ENCODE results near the gene PUS7L.
"Not testable (repeated sequence)": the region's sequence is repeated elsewhere in the genome, so short reads cannot be mapped to it uniquely, and the experiment has no call there.

PUS7L gene

DNA sequence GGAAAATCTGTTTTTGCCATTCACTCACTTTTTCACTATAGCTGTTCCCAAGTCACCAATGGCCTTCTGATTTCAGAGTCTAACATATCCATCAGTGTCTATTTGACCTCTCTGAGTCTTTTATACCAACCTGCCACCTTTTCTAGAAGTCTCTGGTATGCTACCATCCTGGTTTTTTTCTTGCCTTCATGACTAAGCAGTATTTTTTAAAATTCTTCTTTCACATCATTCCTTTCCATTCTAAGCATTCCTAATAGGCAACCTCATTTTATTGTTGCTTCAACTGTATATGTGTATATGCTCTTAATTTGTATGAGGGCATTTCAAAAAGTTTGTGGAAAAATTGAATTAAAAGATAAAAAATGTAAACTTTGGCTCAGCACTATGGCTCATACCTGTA lies 5.2 kb upstream of the PUS7L start:
- Mint-ChIP-seq H3K9me3 (no peaks in the 10 kb centered on the region), H3K4me3 (no peak overlapping the region), H3K4me1 (ENCODE audit: low read depth) (peaks cover 33% of the 10 kb centered on the region), H3K27ac (no peak overlapping the region), H3K27me3 (ENCODE audit: low read depth) (no peaks in the 10 kb centered on the region), H3K36me3 (ENCODE audit: low read depth) (peaks cover 14% of the 10 kb centered on the region)

DNA sequence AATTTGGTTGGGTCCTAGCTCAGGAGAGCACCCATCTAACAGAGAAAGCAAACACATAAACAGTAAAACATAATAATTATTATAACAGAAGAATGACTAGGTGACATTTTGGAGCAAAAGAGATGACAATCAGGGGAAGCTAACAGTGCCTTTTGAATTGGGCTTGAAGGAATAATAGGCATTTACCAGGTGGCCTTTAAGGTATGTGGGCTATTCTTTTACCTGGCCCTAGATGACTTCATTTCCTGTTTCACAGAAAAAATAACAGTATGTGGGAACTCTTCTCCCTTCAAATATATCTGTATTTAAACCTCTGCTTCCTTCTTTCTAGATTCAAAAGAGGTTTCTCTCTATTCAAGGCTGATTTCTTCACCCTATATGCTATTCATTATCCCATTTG lies 4.0 kb upstream of the PUS7L start:
- no peaks in the 10 kb centered on the region for H3K27me3 Mint-ChIP-seq (ENCODE audit: low read depth)
- H3K4me1 Mint-ChIP-seq (ENCODE audit: low read depth): peaks cover 39% of the 10 kb centered on the region
- no peak overlapping the region for H3K4me3 Mint-ChIP-seq

DNA sequence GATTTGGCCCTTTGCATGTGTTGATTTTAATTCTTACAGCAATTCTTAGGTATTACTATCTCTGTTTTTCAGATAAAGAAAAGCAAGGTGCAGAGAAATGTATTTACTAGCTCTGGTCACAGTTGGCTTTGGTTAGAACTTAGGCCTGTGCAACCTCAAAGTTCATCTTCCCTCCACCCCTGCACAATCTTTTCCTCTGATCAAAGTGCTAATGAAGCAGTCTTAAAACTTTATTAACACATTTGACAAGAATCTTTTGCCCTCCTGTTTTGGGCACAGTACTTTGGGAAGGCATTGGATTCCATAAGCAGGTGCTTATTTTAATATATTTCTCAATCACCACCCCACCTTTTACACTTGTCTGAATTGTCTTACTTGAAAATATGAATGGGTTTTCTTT lies 2.9 kb upstream of the PUS7L start:
- Mint-ChIP-seq H3K4me1 (ENCODE audit: low read depth) (peaks cover 46% of the 10 kb centered on the region), H3K9me3 (no peaks in the 10 kb centered on the region), H3K4me3 (peak overlapping the region; percentile 31), H3K36me3 (ENCODE audit: low read depth) (peaks cover 12% of the 10 kb centered on the region), H3K27ac (peak overlapping the region; percentile 37), H3K27me3 (ENCODE audit: low read depth) (no peaks in the 10 kb centered on the region)

More for the DNA sequence above, 4.0 kb upstream of the PUS7L start:
- no peaks in the 10 kb centered on the region for H3K9me3 Mint-ChIP-seq
- no peak overlapping the region for H3K27ac Mint-ChIP-seq
- H3K36me3 Mint-ChIP-seq (ENCODE audit: low read depth): peaks cover 12% of the 10 kb centered on the region

DNA sequence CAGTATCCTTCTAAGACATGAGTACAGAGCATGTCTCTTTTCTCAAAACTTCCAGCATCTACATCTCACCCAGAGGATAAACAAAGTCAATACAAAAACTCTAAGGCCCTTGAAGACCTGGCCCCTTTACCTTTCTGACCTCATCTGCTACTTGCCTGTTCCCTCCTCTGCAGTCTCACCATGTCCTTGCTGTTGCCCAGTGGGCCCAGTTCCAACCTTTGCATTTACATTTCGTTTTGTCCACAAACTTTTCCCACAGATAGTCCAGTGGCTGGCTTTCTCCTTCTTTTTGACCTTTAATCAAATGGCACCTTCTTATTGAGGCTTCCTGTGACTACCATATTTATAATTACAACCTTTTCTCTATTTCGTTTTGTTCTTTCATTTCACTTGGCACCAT lies 1.8 kb upstream of the PUS7L start:
- no peaks in the 10 kb centered on the region for H3K9me3 Mint-ChIP-seq
- H3K27ac Mint-ChIP-seq: peak overlapping the region; percentile 79
- peaks cover 54% of the 10 kb centered on the region for H3K4me1 Mint-ChIP-seq (ENCODE audit: low read depth)
- peaks cover 16% of the 10 kb centered on the region for H3K36me3 Mint-ChIP-seq (ENCODE audit: low read depth)
- H3K4me3 Mint-ChIP-seq: peak overlapping the region; percentile 97
- no peaks in the 10 kb centered on the region for H3K27me3 Mint-ChIP-seq (ENCODE audit: low read depth)

DNA sequence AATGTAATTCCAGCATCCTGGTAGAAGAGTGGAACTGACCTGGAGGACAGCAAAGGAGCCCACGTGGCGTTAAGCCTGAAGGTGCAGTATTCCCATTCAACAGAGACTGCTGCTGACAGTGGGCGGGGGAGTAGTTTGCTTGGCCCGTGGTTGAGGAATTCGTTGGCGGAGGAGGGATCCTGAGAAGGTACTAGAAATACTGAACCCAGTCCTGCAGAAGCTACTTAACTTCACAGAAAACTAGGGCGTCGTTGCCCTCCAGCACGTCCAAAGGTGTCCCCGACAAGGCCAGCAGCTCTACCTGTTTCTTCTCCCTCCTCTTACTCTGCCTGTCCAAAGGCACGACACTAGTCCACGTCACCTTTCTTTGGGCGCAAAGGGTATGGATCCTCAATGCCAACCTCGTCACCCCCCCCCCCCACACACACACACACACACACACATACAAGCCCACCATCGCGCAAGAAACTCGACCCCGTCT lies 303 bp downstream of the PUS7L start:
- no peaks in the 10 kb centered on the region for H3K27me3 Mint-ChIP-seq (ENCODE audit: low read depth)
- H3K4me3 Mint-ChIP-seq: peak overlapping the region; percentile 97
- peak overlapping the region; percentile 99 for H3K27ac Mint-ChIP-seq

DNA sequence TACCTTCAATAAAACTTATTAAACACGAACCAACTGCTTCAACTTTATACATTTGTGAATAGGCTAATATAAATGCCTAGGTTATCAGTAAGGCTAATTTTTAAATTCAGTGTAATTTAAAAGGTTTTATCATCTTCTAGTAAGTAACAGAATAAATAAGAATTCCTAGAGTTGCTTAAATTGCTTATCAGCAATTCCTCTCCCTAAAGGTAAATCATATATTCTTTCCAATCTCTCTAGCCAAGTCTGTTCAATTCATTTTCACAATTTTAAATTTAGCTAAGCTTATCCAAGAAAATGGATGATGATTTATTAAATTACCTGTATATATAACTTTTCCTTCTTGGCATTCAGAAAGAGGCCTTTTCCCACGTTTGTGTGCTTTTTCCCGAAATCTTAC lies 4.6 kb downstream of the PUS7L start:
- H3K4me1 Mint-ChIP-seq (ENCODE audit: low read depth): peaks cover 36% of the 10 kb centered on the region
- peaks cover 39% of the 10 kb centered on the region for H3K36me3 Mint-ChIP-seq (ENCODE audit: low read depth)

More for the DNA sequence above, 303 bp downstream of the PUS7L start:
- H3K4me1 Mint-ChIP-seq (ENCODE audit: low read depth): peaks cover 56% of the 10 kb centered on the region
- peaks cover 30% of the 10 kb centered on the region for H3K36me3 Mint-ChIP-seq (ENCODE audit: low read depth)
- H3K9me3 Mint-ChIP-seq: no peaks in the 10 kb centered on the region

DNA sequence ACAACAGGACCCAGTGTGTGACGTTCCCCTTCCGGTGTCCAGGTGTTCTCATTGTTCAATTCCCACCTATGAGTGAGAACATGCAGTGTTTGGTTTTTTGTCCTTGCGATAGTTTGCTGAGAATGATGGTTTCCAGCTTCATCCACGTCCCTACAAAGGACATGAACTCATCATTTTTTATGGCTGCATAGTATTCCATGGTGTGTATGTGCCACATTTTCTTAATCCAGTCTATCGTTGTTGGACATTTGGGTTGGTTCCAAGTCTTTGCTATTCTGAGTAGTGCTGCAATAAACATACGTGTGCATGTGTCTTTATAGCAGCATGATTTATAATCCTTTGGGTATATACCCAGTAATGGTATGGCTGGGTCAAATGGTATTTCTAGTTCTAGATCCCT lies 7.2 kb downstream of the PUS7L start:
- H3K27me3 Mint-ChIP-seq (ENCODE audit: low read depth): not testable (repeated sequence)
- Mint-ChIP-seq H3K4me1 (ENCODE audit: low read depth) (peaks cover 20% of the 10 kb centered on the region), H3K36me3 (ENCODE audit: low read depth) (peaks cover 46% of the 10 kb centered on the region)

More for the DNA sequence above, 4.6 kb downstream of the PUS7L start:
- Mint-ChIP-seq H3K27me3 (ENCODE audit: low read depth) (no peaks in the 10 kb centered on the region), H3K9me3 (peaks cover 4% of the 10 kb centered on the region), H3K27ac (no peak overlapping the region), H3K4me3 (no peak overlapping the region)

DNA sequence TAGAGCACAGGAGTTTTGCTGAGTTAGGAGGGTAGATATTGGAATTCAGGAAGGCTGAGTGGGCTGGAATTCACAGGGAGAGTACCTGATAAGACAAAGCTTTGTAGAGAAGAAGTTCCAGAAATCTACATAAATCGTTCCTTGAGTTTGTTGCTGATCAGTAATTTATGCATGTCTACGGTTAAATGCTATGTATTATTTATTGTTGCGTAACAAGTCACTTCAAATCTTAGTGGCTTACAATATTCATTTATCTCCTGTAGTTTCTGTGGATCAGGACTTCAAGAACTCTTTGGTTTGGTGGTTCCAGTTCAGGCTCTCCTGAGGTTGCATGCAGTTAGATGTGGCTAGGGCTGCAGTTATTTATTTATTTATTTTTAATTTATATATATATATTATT lies 7.8 kb downstream of the PUS7L start:
- peaks cover 47% of the 10 kb centered on the region for H3K36me3 Mint-ChIP-seq (ENCODE audit: low read depth)
- no peak overlapping the region for H3K27ac Mint-ChIP-seq
- no peak overlapping the region for H3K4me3 Mint-ChIP-seq
- peaks cover 4% of the 10 kb centered on the region for H3K9me3 Mint-ChIP-seq
- H3K27me3 Mint-ChIP-seq (ENCODE audit: low read depth): no peaks in the 10 kb centered on the region
- H3K4me1 Mint-ChIP-seq (ENCODE audit: low read depth): peaks cover 15% of the 10 kb centered on the region

More for the DNA sequence above, 7.2 kb downstream of the PUS7L start:
- H3K4me3 Mint-ChIP-seq, H3K9me3 Mint-ChIP-seq, H3K27ac Mint-ChIP-seq: not testable (repeated sequence)

DNA sequence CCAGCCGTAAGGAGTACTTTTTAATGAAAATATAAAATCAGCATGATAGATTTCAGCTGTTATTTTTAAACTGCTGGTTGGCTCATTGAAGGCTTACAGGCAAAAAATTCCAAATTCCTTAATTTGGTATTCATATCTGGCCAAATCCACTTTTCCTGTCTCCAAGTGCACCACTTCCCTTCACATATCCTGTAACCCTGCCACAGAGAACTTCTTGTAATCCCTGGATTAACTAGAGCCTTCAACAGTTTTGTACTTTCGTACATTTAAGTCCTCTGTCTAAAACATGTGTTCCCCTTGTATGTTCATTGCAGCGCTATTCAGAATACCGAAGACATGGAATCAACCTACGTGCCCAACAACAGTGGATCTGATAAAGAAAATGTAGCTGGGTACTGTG lies 9.6 kb downstream of the PUS7L start:
- Mint-ChIP-seq H3K27ac (no peak overlapping the region), H3K4me3 (no peak overlapping the region), H3K9me3 (peaks cover 7% of the 10 kb centered on the region), H3K4me1 (ENCODE audit: low read depth) (peaks cover 9% of the 10 kb centered on the region), H3K36me3 (ENCODE audit: low read depth) (peaks cover 46% of the 10 kb centered on the region), H3K27me3 (ENCODE audit: low read depth) (no peaks in the 10 kb centered on the region)

DNA sequence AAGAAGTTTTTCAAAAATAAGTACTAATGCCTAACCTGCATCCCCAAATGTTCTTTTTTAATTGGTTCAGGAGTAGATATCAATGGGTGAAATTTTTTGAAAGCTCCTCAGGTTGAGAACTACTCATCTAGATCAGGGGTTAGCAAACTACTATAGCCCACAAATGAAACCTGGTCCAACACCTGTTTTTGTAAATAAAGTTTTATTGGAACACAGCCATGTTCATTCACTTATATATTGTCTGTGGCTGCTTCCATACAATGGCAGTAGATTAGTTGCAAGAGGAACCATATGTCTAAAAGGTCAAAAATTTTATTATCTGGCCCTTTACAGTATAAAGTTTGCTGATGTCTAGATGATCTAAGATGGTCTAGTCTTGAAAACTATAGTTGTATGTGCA lies 13.8 kb downstream of the PUS7L start:
- peaks cover 38% of the 10 kb centered on the region for H3K36me3 Mint-ChIP-seq (ENCODE audit: low read depth)

DNA sequence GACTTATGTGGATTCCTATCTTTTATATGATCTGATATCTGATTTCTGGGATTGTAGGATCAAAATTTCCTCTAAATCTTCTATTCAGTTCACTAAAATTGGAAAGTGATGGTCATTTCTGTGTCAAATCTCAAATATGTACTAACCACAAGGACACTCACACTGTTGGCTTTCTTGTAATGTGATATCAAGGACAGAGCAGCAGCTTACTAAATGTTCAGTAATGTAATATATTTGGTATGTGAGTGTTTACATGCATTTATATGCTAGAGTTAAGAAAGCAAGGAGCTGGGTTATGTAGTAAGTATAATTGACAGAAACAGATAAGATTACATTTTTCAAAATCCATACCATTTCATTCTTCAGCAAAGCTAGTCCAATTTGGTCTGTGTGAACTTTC lies 16.5 kb downstream of the PUS7L start:
- H3K36me3 Mint-ChIP-seq (ENCODE audit: low read depth): peaks cover 42% of the 10 kb centered on the region
- no peak overlapping the region for H3K4me3 Mint-ChIP-seq
- no peak overlapping the region for H3K27ac Mint-ChIP-seq
- H3K4me1 Mint-ChIP-seq (ENCODE audit: low read depth): peaks cover 6% of the 10 kb centered on the region
- H3K9me3 Mint-ChIP-seq: peaks cover 3% of the 10 kb centered on the region
- no peaks in the 10 kb centered on the region for H3K27me3 Mint-ChIP-seq (ENCODE audit: low read depth)

More for the DNA sequence above, 13.8 kb downstream of the PUS7L start:
- no peak overlapping the region for H3K4me3 Mint-ChIP-seq
- peaks cover 5% of the 10 kb centered on the region for H3K4me1 Mint-ChIP-seq (ENCODE audit: low read depth)
- H3K9me3 Mint-ChIP-seq: peaks cover 3% of the 10 kb centered on the region
- H3K27ac Mint-ChIP-seq: no peak overlapping the region
- no peaks in the 10 kb centered on the region for H3K27me3 Mint-ChIP-seq (ENCODE audit: low read depth)

DNA sequence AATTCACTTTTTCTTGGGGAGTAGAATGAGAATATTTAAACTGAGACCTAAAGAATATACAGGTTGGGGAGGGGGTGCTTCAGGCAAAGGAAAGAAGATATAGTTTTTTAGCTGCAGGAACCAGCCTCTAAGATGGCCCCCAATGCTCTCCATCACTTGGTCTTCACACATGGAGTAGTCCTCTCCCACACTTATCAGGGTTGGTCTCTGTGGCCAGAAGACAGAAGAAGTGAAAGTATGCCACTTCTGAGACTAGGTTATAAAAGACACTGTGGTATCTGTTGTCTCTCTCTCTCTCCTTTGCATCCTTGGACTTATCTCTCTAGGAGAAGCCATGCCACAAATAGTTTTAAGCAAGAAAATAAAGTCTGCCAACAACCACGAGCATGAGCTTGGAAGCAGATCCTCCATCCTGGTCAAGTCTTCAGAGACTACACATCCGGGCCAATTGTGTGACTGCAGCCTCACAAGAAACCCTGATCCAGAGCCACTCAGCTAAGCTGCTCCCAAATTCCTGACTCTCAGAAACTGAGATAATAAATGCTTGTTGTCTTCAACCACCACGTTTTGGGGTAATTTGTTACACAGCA lies 18.0 kb downstream of the PUS7L start:
- Mint-ChIP-seq H3K27me3 (ENCODE audit: low read depth) (no peaks in the 10 kb centered on the region), H3K4me1 (ENCODE audit: low read depth) (peaks cover 6% of the 10 kb centered on the region), H3K36me3 (ENCODE audit: low read depth) (peaks cover 36% of the 10 kb centered on the region), H3K9me3 (peaks cover 3% of the 10 kb centered on the region), H3K4me3 (no peak overlapping the region), H3K27ac (no peak overlapping the region)

DNA sequence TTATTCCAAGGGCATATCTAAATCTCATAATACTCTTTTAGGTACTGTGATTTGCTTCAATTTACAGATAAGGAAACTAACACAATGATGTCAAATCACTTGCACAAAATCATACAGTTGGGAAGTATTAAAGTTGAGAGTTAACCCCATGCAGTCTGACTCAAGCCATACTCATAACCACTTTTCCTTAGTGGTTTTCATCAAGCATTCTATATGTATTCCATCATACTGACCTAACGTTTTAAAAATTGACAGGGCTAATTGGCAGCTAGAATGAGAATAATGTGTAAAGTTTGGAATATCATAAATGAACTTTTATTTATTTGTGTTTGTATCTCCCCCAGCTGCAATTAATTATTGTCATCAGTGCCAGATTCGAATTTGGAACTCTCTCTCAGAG lies 20.9 kb downstream of the PUS7L start:
- Mint-ChIP-seq H3K4me1 (ENCODE audit: low read depth) (peaks cover 5% of the 10 kb centered on the region), H3K27me3 (ENCODE audit: low read depth) (no peaks in the 10 kb centered on the region), H3K27ac (no peak overlapping the region), H3K4me3 (no peak overlapping the region), H3K9me3 (no peaks in the 10 kb centered on the region), H3K36me3 (ENCODE audit: low read depth) (peaks cover 22% of the 10 kb centered on the region)

DNA sequence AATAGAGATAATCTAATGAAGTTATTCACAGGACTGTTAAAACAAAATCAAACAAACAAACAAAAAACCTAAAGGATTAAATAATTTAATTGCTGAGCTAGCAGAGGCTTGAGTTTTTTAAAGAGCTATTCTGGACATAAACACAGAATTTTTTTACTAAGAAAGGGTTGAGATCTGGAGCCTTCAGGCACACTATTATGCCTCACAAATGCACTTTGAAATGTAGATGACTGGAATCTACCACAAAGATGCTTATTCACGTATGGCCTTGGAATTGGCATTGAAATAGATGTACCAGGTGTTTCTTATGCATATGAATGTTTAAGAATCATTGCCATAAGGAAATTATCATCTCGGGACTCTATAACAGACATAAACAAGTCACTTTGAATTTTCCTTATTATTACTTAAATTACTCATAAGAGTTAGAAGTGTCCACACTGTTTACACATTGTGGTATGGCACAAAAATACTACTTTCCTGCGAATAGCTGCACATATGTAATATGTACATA lies 21.6 kb downstream of the PUS7L start:
- Mint-ChIP-seq H3K9me3 (no peaks in the 10 kb centered on the region), H3K27me3 (ENCODE audit: low read depth) (no peaks in the 10 kb centered on the region), H3K4me3 (no peak overlapping the region), H3K36me3 (ENCODE audit: low read depth) (peaks cover 22% of the 10 kb centered on the region), H3K4me1 (ENCODE audit: low read depth) (peaks cover 5% of the 10 kb centered on the region), H3K27ac (no peak overlapping the region)

DNA sequence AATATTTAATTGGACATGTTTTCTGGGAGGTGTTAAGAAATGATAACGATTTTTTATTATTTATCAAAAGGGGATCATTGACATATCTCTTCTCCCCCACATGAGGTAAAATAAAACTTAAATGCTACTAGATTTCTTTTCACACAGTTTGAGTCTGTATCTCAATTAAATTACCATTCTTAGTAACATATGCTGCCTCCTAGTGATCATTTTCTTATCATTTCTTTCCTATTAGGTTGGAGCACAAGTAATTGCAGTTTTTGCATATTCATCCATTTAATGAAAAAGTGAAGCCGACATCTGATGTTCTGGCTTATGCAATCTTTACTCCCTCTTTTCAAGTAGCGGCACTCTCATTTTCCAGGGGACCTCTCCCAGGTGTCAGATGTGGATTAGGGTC lies 24.9 kb downstream of the PUS7L start:
- Mint-ChIP-seq H3K27ac (no peak overlapping the region), H3K4me3 (no peak overlapping the region), H3K9me3 (no peaks in the 10 kb centered on the region), H3K4me1 (ENCODE audit: low read depth) (peaks cover 7% of the 10 kb centered on the region), H3K36me3 (ENCODE audit: low read depth) (peaks cover 26% of the 10 kb centered on the region), H3K27me3 (ENCODE audit: low read depth) (no peaks in the 10 kb centered on the region)

Data from T-helper 1 cell treated with Interleukin-12 subunit alpha and Interleukin-12 subunit beta and Interleukin-4 antibody, amounts not matched to agents 30 μg/mL and 1 μg/mL, for 36 hours (primary cell).